RWPE2 (cell line): ENCODE results near the gene FCN3.

Experiments
- ATAC-seq: fragments of 200-7000 bp; cut with Tn5 transposase; 3 replicates; pipeline ENCODE4 v1.9.1; 2021; ENCODE audit warnings: low read depth
- DNase-seq: peaks from one replicate; pipeline ENCODE4 v3.0.0-alpha.2; 2020; ENCODE audit warnings: low spot score
- H3K27ac ChIP-seq: fragments of 450-650 bp; 2 replicates; pipeline ENCODE4 v1.5.1; 2017; ENCODE audit warnings: mild to moderate bottlenecking; ENCODE audit not compliant: poor library complexity, severe bottlenecking
- H3K27me3 ChIP-seq: fragments of 250-450 bp; sonication (Bioruptor Pico); 2 replicates; pipeline ENCODE4 v1.5.1; 2021; ENCODE audit warnings: mild to moderate bottlenecking, moderate library complexity; ENCODE audit not compliant: insufficient read depth, poor library complexity, severe bottlenecking
- H3K36me3 ChIP-seq: fragments of 250-450 bp; sonication (Bioruptor Pico); 2 replicates; pipeline ENCODE4 v1.5.1; 2020; ENCODE audit warnings: low read depth, mild to moderate bottlenecking, moderate library complexity
- H3K4me1 ChIP-seq: fragments of 250-450 bp; sonication (Bioruptor Pico); 2 replicates; pipeline ENCODE4 v1.5.1; 2021; ENCODE audit warnings: mild to moderate bottlenecking, moderate library complexity; ENCODE audit not compliant: insufficient read depth, poor library complexity, severe bottlenecking
- H3K4me3 ChIP-seq: fragments of 250-450 bp; sonication (Bioruptor Pico); 2 replicates; pipeline ENCODE4 v1.5.1; 2021; ENCODE audit warnings: mild to moderate bottlenecking, moderate library complexity; ENCODE audit not compliant: severe bottlenecking
- H3K9me3 ChIP-seq: fragments of 250-450 bp; sonication (Bioruptor Pico); 2 replicates; pipeline ENCODE4 v1.5.1; 2021; ENCODE audit warnings: mild to moderate bottlenecking, moderate library complexity; ENCODE audit not compliant: severe bottlenecking
- CTCF ChIP-seq: fragments of 450-650 bp; IDR thresholded peaks from one replicate; pipeline ENCODE4 v1.5.1; 2017; ENCODE audit warnings: mild to moderate bottlenecking, moderate library complexity; ENCODE audit not compliant: poor library complexity, severe bottlenecking

FCN3 gene

GRCh38 chr1:27380224-27380623 lies 5.6 kb upstream of the FCN3 start:
- no peak overlapping the region for H3K27ac ChIP-seq
- no peak for TF ChIP-seq CTCF
- no peaks in the 10 kb centered on the region for H3K4me1 ChIP-seq
- no peak for DNase-seq
- no peak overlapping the region for H3K4me3 ChIP-seq
- no peaks in the 10 kb centered on the region for H3K36me3 ChIP-seq
- ATAC-seq: no peak
- H3K9me3 ChIP-seq: no peaks in the 10 kb centered on the region
- H3K27me3 ChIP-seq: no peaks in the 10 kb centered on the region

- no peak for ATAC-seq
- TF ChIP-seq CTCF: no peak
- H3K27ac ChIP-seq: no peak overlapping the region
- no peaks in the 10 kb centered on the region for H3K4me1 ChIP-seq
- H3K36me3 ChIP-seq: no peaks in the 10 kb centered on the region
- no peak for DNase-seq
- H3K4me3 ChIP-seq: no peak overlapping the region
- no peaks in the 10 kb centered on the region for H3K9me3 ChIP-seq
- no peaks in the 10 kb centered on the region for H3K27me3 ChIP-seq
Observed at GRCh38 chr1:27379564-27380122, 5.0 kb upstream of the FCN3 start.

- Histone ChIP-seq H3K27ac (no peak overlapping the region), H3K4me3 (no peak overlapping the region), H3K4me1 (no peaks in the 10 kb centered on the region), H3K27me3 (no peaks in the 10 kb centered on the region), H3K9me3 (no peaks in the 10 kb centered on the region), H3K36me3 (no peaks in the 10 kb centered on the region)
- no peak for DNase-seq
- ATAC-seq: no peak
- no peak for TF ChIP-seq CTCF
Observed at GRCh38 chr1:27377760-27378495, 3.3 kb upstream of the FCN3 start.

- H3K4me1 ChIP-seq: no peaks in the 10 kb centered on the region
- ATAC-seq (peak; percentile 24; the same call in 1 of the 3 replicates), DNase-seq (peak; percentile 65)
Observed at GRCh38 chr1:27372808-27373690, 1.6 kb downstream of the FCN3 start.

More at GRCh38 chr1:27372808-27373690, 1.6 kb downstream of the FCN3 start:
- H3K27ac ChIP-seq: no peak overlapping the region
- no peaks in the 10 kb centered on the region for H3K36me3 ChIP-seq
- H3K9me3 ChIP-seq: no peaks in the 10 kb centered on the region
- H3K4me3 ChIP-seq: no peak overlapping the region
- peak; percentile 12 for TF ChIP-seq CTCF
- no peaks in the 10 kb centered on the region for H3K27me3 ChIP-seq
